IMR-90 (cell line): Measurements from ENCODE around the gene MRPL49. TPM values are rescaled to one million over a fixed set of nuclear protein-coding genes. Genes with fewer than 3 reads are reported as not detected.

Source experiments
- ATAC-seq: fragments of 200-7000 bp; cut with Tn5 transposase; 2 replicates; pipeline ENCODE4 v1.9.1; 2020; ENCODE audit warnings: low read depth, mild to moderate bottlenecking, moderate library complexity
- BruUV-seq: library from RNA; stranded (reverse); fragments of 400-500 nt; replicated peaks from 2 replicates; lab custom pipeline; 2021; lab: Mats Ljungman, UMichigan
- CTCF ChIA-PET: fragments of 300-600 bp; formaldehyde crosslinking; extraction: SDS; loops from one replicate; lab custom pipeline; 2021; ENCODE audit warnings: antibody characterized with exemption; lab: Yijun Ruan, JAX
- POLR2A ChIA-PET: fragments of 300-600 bp; sonication (Branson Sonifier 250); formaldehyde crosslinking; loops from one replicate; lab custom pipeline; 2022; ENCODE audit warnings: antibody characterized with exemption; ENCODE audit not compliant: unreplicated experiment; lab: Charles Lee
- DNase-seq: peaks from one replicate; pipeline ENCODE4 v3.0.0; 2013
- H2AFZ ChIP-seq: replicated peaks from 2 replicates; pipeline ENCODE3; 2013; ENCODE audit warnings: low read length, mild to moderate bottlenecking; ENCODE audit not compliant: poor library complexity
- H2AK5ac ChIP-seq: 2 replicates; pipeline ENCODE4 v1.6.1; 2013; ENCODE audit warnings: low read depth, low read length, inconsistent platforms
- H2AK9ac ChIP-seq: replicated peaks from 2 replicates; pipeline ENCODE3; 2013; ENCODE audit warnings: mild to moderate bottlenecking, low read depth, low read length, moderate library complexity; ENCODE audit not compliant: poor library complexity
- H2BK120ac ChIP-seq: 2 replicates; pipeline ENCODE4 v1.6.1; 2013; ENCODE audit warnings: low read depth, low read length, inconsistent platforms
- H2BK15ac ChIP-seq: 3 replicates; pipeline ENCODE4 v1.6.1; 2013; ENCODE audit warnings: low read depth, low read length, inconsistent platforms
- H2BK20ac ChIP-seq: 2 replicates; pipeline ENCODE4 v1.6.1; 2013; ENCODE audit warnings: low read depth, mild to moderate bottlenecking, inconsistent platforms, low read length, moderate library complexity
- H2BK5ac ChIP-seq: 2 replicates; pipeline ENCODE4 v1.6.1; 2013; ENCODE audit warnings: mild to moderate bottlenecking, low read depth, low read length, inconsistent platforms; ENCODE audit not compliant: poor library complexity, severe bottlenecking
- H3K14ac ChIP-seq: replicated peaks from 2 replicates; pipeline ENCODE4 v1.6.1; 2013; ENCODE audit warnings: low read depth, low read length, inconsistent platforms
- H3K18ac ChIP-seq: 2 replicates; pipeline ENCODE4 v1.6.1; 2013; ENCODE audit warnings: low read depth, low read length, control low read depth
- H3K23ac ChIP-seq: 2 replicates; pipeline ENCODE4 v1.6.1; 2013; ENCODE audit warnings: low read depth, low read length, inconsistent platforms
- H3K27ac ChIP-seq: 2 replicates; pipeline ENCODE4 v1.5.1; 2013; ENCODE audit warnings: mild to moderate bottlenecking, control low read depth, low read length; ENCODE audit not compliant: insufficient read depth
- H3K27me3 ChIP-seq: 2 replicates; pipeline ENCODE4 v1.6.1; 2013; ENCODE audit warnings: low read length; ENCODE audit not compliant: control insufficient read depth, insufficient read depth
- H3K36me3 ChIP-seq: 2 replicates; pipeline ENCODE4 v1.6.1; 2013; ENCODE audit warnings: low read length, mixed read lengths; ENCODE audit not compliant: control insufficient read depth, insufficient read depth
- H3K4ac ChIP-seq: 2 replicates; pipeline ENCODE4 v1.6.1; 2013; ENCODE audit warnings: low read depth, low read length, inconsistent platforms
- H3K4me1 ChIP-seq: 2 replicates; pipeline ENCODE4 v1.6.1; 2013; ENCODE audit warnings: low read length, mixed read lengths; ENCODE audit not compliant: control insufficient read depth, insufficient read depth
- H3K4me2 ChIP-seq: 2 replicates; pipeline ENCODE4 v1.6.1; 2013; ENCODE audit warnings: low read depth, mild to moderate bottlenecking, control low read depth, low read length, moderate library complexity
- H3K4me3 ChIP-seq: 2 replicates; pipeline ENCODE4 v1.5.1; 2013; ENCODE audit warnings: low read depth, mild to moderate bottlenecking, control low read depth, low read length, moderate library complexity; ENCODE audit not compliant: insufficient read depth
- H3K56ac ChIP-seq: 2 replicates; pipeline ENCODE4 v1.6.1; 2013; ENCODE audit warnings: low read length, inconsistent platforms; ENCODE audit not compliant: insufficient read depth; ENCODE audit errors: extremely low read depth
- H3K79me1 ChIP-seq, 2 experiments: 2 replicates each; pipeline ENCODE4 v1.6.1; 2013; ENCODE audit warnings: low read length in 2 of 2, inconsistent platforms in 1 of 2, low read depth in 1 of 2
- H3K9ac ChIP-seq: 2 replicates; pipeline ENCODE4 v1.6.1; 2013; ENCODE audit warnings: low read depth, low read length, control low read depth
- H3K9me1 ChIP-seq: 2 replicates; pipeline ENCODE4 v1.6.1; 2013; ENCODE audit warnings: low read length, inconsistent platforms; ENCODE audit not compliant: insufficient read depth
- H3K9me3 ChIP-seq: 2 replicates; pipeline ENCODE4 v1.6.1; 2013; ENCODE audit warnings: low read length; ENCODE audit not compliant: control insufficient read depth, insufficient read depth
- H4K20me1 ChIP-seq: 2 replicates; pipeline ENCODE4 v1.6.1; 2013; ENCODE audit warnings: low read length, inconsistent platforms; ENCODE audit not compliant: insufficient read depth
- H4K5ac ChIP-seq: 2 replicates; pipeline ENCODE4 v1.6.1; 2013; ENCODE audit warnings: mild to moderate bottlenecking, low read depth, low read length, control low read depth
- H4K8ac ChIP-seq, 2 experiments: 2 replicates each; pipeline ENCODE4 v1.6.1; 2013; ENCODE audit warnings: low read depth in 2 of 2, low read length in 2 of 2, control low read depth in 1 of 2, inconsistent platforms in 1 of 2
- H4K91ac ChIP-seq: 2 replicates; pipeline ENCODE4 v1.6.1; 2013; ENCODE audit warnings: low read depth, low read length, inconsistent platforms; ENCODE audit not compliant: insufficient read depth
- BHLHE40 ChIP-seq: fragments of 150-350 bp; IDR thresholded peaks from 2 replicates; pipeline ENCODE4 v1.6.1; 2016; ENCODE audit warnings: mild to moderate bottlenecking, low read depth, low read length
- CEBPB ChIP-seq: IDR thresholded peaks from 2 replicates; pipeline ENCODE4 v1.6.1; 2012; ENCODE audit warnings: low read depth, low read length, improper control_type of control experiment
- CHD1 ChIP-seq: IDR thresholded peaks from 2 replicates; pipeline ENCODE4 v1.6.1; 2012; ENCODE audit warnings: low read depth, low read length, improper control_type of control experiment
- FOS ChIP-seq: fragments of 150-350 bp; IDR thresholded peaks from 2 replicates; pipeline ENCODE4 v1.6.1; 2016; ENCODE audit warnings: low read depth, low read length
- MAFK ChIP-seq: IDR thresholded peaks from 2 replicates; pipeline ENCODE4 v1.6.1; 2012; ENCODE audit warnings: low read depth, low read length, improper control_type of control experiment
- MAZ ChIP-seq: IDR thresholded peaks from 2 replicates; pipeline ENCODE4 v1.6.1; 2012; ENCODE audit warnings: low read depth, mild to moderate bottlenecking, low read length, improper control_type of control experiment, moderate library complexity, borderline replicate concordance
- MXI1 ChIP-seq: IDR thresholded peaks from 2 replicates; pipeline ENCODE4 v1.6.1; 2012; ENCODE audit warnings: low read depth, mild to moderate bottlenecking, low read length, moderate library complexity, borderline replicate concordance
- NFE2L2 ChIP-seq: fragments of 150-350 bp; IDR thresholded peaks from 2 replicates; pipeline ENCODE4 v1.6.1; 2016; ENCODE audit warnings: low read depth, mild to moderate bottlenecking, low read length
- POLR2A ChIP-seq: IDR thresholded peaks from 2 replicates; pipeline ENCODE4 v1.6.1; 2012; ENCODE audit warnings: mild to moderate bottlenecking, low read depth, low read length
- RAD21 ChIP-seq: IDR thresholded peaks from 2 replicates; pipeline ENCODE4 v1.6.1; 2012; ENCODE audit warnings: low read length, improper control_type of control experiment
- RCOR1 ChIP-seq: IDR thresholded peaks from 2 replicates; pipeline ENCODE4 v1.6.1; 2012; ENCODE audit warnings: mild to moderate bottlenecking, low read length, improper control_type of control experiment; ENCODE audit not compliant: insufficient replicate concordance
- RFX5 ChIP-seq: IDR thresholded peaks from 2 replicates; pipeline ENCODE4 v1.8.0; 2012; ENCODE audit warnings: low read depth, mild to moderate bottlenecking, low read length, moderate library complexity
- SMC3 ChIP-seq: fragments of 150-350 bp; IDR thresholded peaks from 2 replicates; pipeline ENCODE4 v1.6.1; 2016; ENCODE audit warnings: low read depth, mild to moderate bottlenecking, antibody characterized with exemption, low read length, moderate library complexity
- WGBS, 2 experiments: methylation state at CpG; one replicate each; pipeline versions ENCODE4 v1.1.5 to v1.1.7; 2013; ENCODE audit warnings: missing lambda C conversion rate in 2 of 2; ENCODE audit not compliant: insufficient read length in 1 of 2; ENCODE audit errors: extremely low coverage in 2 of 2; 5-methylcytosine and 5-hydroxymethylcytosine counted together
- dilution Hi-C: fragments of 300-500 bp; cut with HindIII; formaldehyde crosslinking; loops from one replicate; pipeline ENCODE4 v1.14.3; 2018; ENCODE audit warnings: low sequenced_read_pairs; ENCODE audit not compliant: unreplicated experiment
- in situ Hi-C: fragments of 300-500 bp; cut with MboI; formaldehyde crosslinking; loops from 3 replicates; pipeline ENCODE4 v1.14.3; 2019; ENCODE audit warnings: low sequenced_read_pairs, inconsistent platforms, mixed read lengths
- intact Hi-C: fragments of 100-400 bp; cut with micrococcal nuclease; formaldehyde crosslinking; loops from 2 replicates; pipeline ENCODE4 v1.10.0; 2022
- polyA plus RNA-seq, 3 experiments: library from polyadenylated mRNA; depleted of rRNA; stranded (reverse); fragments of >200 nt; gene quantifications; 2 replicates each; pipeline ENCODE4 v1.2.3, GENCODE V29; 2012; ENCODE audit warnings: low replicate concordance in 1 of 3
- total RNA-seq: library from RNA; depleted of rRNA; stranded (reverse); fragments of >200 nt; gene quantifications from 2 replicates; pipeline ENCODE4 v1.2.3, GENCODE V29; 2012
- TF ChIP-seq, protein P1 (sequence below): fragments of 150-350 bp; IDR thresholded peaks from 2 replicates; pipeline ENCODE4 v1.6.1; 2017; ENCODE audit warnings: mild to moderate bottlenecking, antibody characterized with exemption, low read length, low read depth
- TF ChIP-seq, protein P2 (sequence below): fragments of 150-350 bp; IDR thresholded peaks from 2 replicates; pipeline ENCODE4 v1.6.1; 2016; ENCODE audit warnings: low read depth, mild to moderate bottlenecking, low read length, moderate library complexity, borderline replicate concordance
- TF ChIP-seq, protein P3 (sequence below): conservative IDR thresholded peaks from 2 replicates; pipeline ENCODE4 v1.5.1; 2012; ENCODE audit warnings: mild to moderate bottlenecking, low read depth, low read length, improper control_type of control experiment

The MRPL49 gene
- total and polyA plus RNA-seq, 2 of the 4 experiments (the other 2 are of a cell fraction), result 55.2 to 56.8 TPM

DNA sequence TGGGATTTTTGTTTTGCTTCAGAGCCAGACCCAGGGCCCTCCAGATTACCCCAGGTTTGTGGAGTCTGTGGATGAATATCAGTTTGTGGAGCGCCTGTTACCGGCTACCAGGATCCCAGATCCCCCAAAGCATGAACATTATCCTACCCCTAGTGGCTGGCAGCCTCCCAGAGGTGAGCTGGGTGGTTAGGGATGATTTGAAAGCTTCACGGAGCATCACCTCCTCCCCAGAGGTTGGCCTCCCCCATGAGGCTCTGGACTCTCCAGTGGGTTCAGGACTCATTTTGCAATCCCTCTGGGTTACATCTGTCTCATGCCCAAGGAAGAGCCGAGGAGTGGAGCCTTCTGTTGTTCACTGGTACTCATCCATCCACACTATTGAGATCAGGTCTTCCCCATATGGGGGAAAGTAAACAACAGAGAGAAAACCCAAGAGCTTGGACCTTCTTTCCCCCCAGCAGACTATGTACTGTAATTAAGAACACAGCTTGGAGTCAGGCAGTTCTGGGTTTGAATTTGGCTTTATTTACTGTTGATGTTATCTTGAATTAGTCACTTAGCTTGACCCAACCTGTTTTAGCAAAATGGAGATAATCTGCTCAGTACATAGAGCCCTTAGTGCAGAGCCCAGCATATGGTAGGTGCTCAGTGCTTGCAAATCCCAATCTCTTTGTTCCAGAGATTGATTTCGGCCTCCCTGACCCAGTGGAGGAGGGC lies 2.5 kb downstream of the MRPL49 start:
- ChIA-PET CTCF (no interaction called here), POLR2A (no interaction called here)
- H2BK5ac ChIP-seq, result no peak overlapping the region
- peaks cover 59% of the 10 kb centered on the region for H3K36me3 ChIP-seq
- no peak overlapping the region for H3K27ac ChIP-seq
- H2BK20ac ChIP-seq, result no peak overlapping the region
- H4K91ac ChIP-seq, result no peak overlapping the region
- TF ChIP-seq CEBPB, result no peak
- TF ChIP-seq NFE2L2, result no peak
- TF ChIP-seq MAFK, result no peak
- TF ChIP-seq RFX5, result no peak
- TF ChIP-seq, protein P1, sequence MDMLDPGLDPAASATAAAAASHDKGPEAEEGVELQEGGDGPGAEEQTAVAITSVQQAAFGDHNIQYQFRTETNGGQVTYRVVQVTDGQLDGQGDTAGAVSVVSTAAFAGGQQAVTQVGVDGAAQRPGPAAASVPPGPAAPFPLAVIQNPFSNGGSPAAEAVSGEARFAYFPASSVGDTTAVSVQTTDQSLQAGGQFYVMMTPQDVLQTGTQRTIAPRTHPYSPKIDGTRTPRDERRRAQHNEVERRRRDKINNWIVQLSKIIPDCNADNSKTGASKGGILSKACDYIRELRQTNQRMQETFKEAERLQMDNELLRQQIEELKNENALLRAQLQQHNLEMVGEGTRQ, result no peak
- no peak for TF ChIP-seq MAZ
- TF ChIP-seq FOS, result no peak
- TF ChIP-seq RCOR1, result no peak
- TF ChIP-seq SMC3, result no peak
- no peak for TF ChIP-seq POLR2A
- TF ChIP-seq, protein P2, sequence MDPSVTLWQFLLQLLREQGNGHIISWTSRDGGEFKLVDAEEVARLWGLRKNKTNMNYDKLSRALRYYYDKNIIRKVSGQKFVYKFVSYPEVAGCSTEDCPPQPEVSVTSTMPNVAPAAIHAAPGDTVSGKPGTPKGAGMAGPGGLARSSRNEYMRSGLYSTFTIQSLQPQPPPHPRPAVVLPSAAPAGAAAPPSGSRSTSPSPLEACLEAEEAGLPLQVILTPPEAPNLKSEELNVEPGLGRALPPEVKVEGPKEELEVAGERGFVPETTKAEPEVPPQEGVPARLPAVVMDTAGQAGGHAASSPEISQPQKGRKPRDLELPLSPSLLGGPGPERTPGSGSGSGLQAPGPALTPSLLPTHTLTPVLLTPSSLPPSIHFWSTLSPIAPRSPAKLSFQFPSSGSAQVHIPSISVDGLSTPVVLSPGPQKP, result no peak
- TF ChIP-seq MXI1, result no peak
- no peak for TF ChIP-seq BHLHE40
- no peak for TF ChIP-seq CHD1
- no peak for TF ChIP-seq RAD21
- TF ChIP-seq, protein P3, sequence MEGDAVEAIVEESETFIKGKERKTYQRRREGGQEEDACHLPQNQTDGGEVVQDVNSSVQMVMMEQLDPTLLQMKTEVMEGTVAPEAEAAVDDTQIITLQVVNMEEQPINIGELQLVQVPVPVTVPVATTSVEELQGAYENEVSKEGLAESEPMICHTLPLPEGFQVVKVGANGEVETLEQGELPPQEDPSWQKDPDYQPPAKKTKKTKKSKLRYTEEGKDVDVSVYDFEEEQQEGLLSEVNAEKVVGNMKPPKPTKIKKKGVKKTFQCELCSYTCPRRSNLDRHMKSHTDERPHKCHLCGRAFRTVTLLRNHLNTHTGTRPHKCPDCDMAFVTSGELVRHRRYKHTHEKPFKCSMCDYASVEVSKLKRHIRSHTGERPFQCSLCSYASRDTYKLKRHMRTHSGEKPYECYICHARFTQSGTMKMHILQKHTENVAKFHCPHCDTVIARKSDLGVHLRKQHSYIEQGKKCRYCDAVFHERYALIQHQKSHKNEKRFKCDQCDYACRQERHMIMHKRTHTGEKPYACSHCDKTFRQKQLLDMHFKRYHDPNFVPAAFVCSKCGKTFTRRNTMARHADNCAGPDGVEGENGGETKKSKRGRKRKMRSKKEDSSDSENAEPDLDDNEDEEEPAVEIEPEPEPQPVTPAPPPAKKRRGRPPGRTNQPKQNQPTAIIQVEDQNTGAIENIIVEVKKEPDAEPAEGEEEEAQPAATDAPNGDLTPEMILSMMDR, result no peak
- no peak overlapping the region for H2BK120ac ChIP-seq
- H3K4me3 ChIP-seq, result no peak overlapping the region
- no peak overlapping the region for H3K4me2 ChIP-seq
- no peak overlapping the region for H2AK9ac ChIP-seq
- no peak overlapping the region for H2BK15ac ChIP-seq
- no peak overlapping the region for H3K18ac ChIP-seq
- H3K9ac ChIP-seq, result no peak overlapping the region
- peaks cover 9% of the 10 kb centered on the region; the same call in 1 of the 2 replicates for H4K20me1 ChIP-seq
- no peak overlapping the region for H3K56ac ChIP-seq
- no peak overlapping the region for H4K5ac ChIP-seq
- in situ Hi-C loops, result no loop called here
- no peak for ATAC-seq
- H3K9me3 ChIP-seq, result no peaks in the 10 kb centered on the region
- no TSS peak for BruUV-seq
- peaks cover 30 to 69% of the 10 kb centered on the region in 2 experiments for H3K79me1 ChIP-seq
- H3K4me1 ChIP-seq, result no peaks in the 10 kb centered on the region; the same call in 1 of the 2 replicates
- 0 out of 2 replicates have a peak, but pooled peaks cover 4% of the 10 kb centered on the region for H3K9me1 ChIP-seq
- H3K4ac ChIP-seq, result no peak overlapping the region
- dilution Hi-C loops, result no loop called here
- H3K23ac ChIP-seq, result no peak overlapping the region
- no peak overlapping the region for H2AFZ ChIP-seq
- no peak overlapping the region for H3K14ac ChIP-seq
- no peak overlapping the region for H4K8ac ChIP-seq
- intact Hi-C loops, result loop anchor here (5.0 kb wide), 1 partner anchor 58 kb away; the partner anchor contains the start of gene CAPN1
- no peaks in the 10 kb centered on the region for H3K27me3 ChIP-seq
- no CpG with 5 or more reads among the region's 5 CpGs for WGBS, 2 experiments
- H2AK5ac ChIP-seq, result no peak overlapping the region
- DNase-seq, result no peak
